Stimulated activated effector memory CD8-positive, alpha-beta T cell treated with anti-CD3 and anti-CD28 coated beads, Interleukin-12 subunit alpha, Interleukin-12 subunit beta, amount 100 ng/mL, for 72 hours (primary cell): ENCODE measurements around the gene RMI1.
"Not testable (repeated sequence)": the region's sequence is repeated elsewhere in the genome, so short reads cannot be mapped to it uniquely, and the experiment has no call there.

ENCODE experiments used
- ATAC-seq: fragments of 150-1000 bp; cut with Tn5 transposase; 2 replicates; pipeline ENCODE4 v1.10.0; 2021
- DNase-seq, 2 donors: peaks; one replicate each; pipeline ENCODE4 v3.0.0; 2021 to 2022; ENCODE audit warnings: low spot score in 2 of 2
- H3K27ac Mint-ChIP-seq: one replicate; pipeline ENCODE4 v1.8.0; 2022; ENCODE audit warnings: mild to moderate bottlenecking, mixed read lengths
- H3K36me3 Mint-ChIP-seq: one replicate; pipeline ENCODE4 v1.8.0; 2022; ENCODE audit warnings: mild to moderate bottlenecking, mixed read lengths
- H3K4me1 Mint-ChIP-seq: one replicate; pipeline ENCODE4 v1.8.0; 2022; ENCODE audit warnings: mixed read lengths
- H3K4me3 Mint-ChIP-seq: one replicate; pipeline ENCODE4 v1.8.0; 2022; ENCODE audit warnings: mild to moderate bottlenecking, mixed read lengths
- H3K9me3 Mint-ChIP-seq: one replicate; pipeline ENCODE4 v1.8.0; 2022; ENCODE audit warnings: mixed read lengths

The RMI1 gene

GRCh38 chr9:83980395-83981125 lies at the start of gene RMI1:
Gene RMI1 (plus strand): TSS chr9:83980805. CDS start chr9:84000987, 20,182 bp downstream.
- H3K36me3 Mint-ChIP-seq = peaks cover 62% of the 10 kb centered on the region
- H3K4me1 Mint-ChIP-seq = peaks cover 30% of the 10 kb centered on the region
- no peaks in the 10 kb centered on the region for H3K9me3 Mint-ChIP-seq
- DNase-seq (peak; percentile 94 to 98), ATAC-seq (peak; percentile 85)
- peak within 1 kb of the TSS; percentile 100 for H3K27ac Mint-ChIP-seq
- peak within 1 kb of the TSS; percentile 99 for H3K4me3 Mint-ChIP-seq

- Mint-ChIP-seq H3K4me3 (no peak overlapping the region), H3K4me1 (no peaks in the 10 kb centered on the region), H3K36me3 (no peaks in the 10 kb centered on the region), H3K9me3 (no peaks in the 10 kb centered on the region), H3K27ac (no peak overlapping the region)
- DNase-seq (no peak), ATAC-seq (no peak)
Measured at GRCh38 chr9:83930881-83931280, 49.7 kb upstream of the RMI1 start.

GRCh38 chr9:83932011-83932410 lies 48.6 kb upstream of the RMI1 start:
- no peak overlapping the region for H3K4me3 Mint-ChIP-seq
- H3K27ac Mint-ChIP-seq = peak overlapping the region; percentile 33
- no peaks in the 10 kb centered on the region for H3K36me3 Mint-ChIP-seq
- DNase-seq (no peak), ATAC-seq (no peak)
- no peaks in the 10 kb centered on the region for H3K4me1 Mint-ChIP-seq
- no peaks in the 10 kb centered on the region for H3K9me3 Mint-ChIP-seq

GRCh38 chr9:83932851-83933250 lies 47.8 kb upstream of the RMI1 start:
- H3K9me3 Mint-ChIP-seq = no peaks in the 10 kb centered on the region
- no peak overlapping the region for H3K27ac Mint-ChIP-seq
- ATAC-seq = no peak
- DNase-seq = no peak
- no peak overlapping the region for H3K4me3 Mint-ChIP-seq
- peaks cover 3% of the 10 kb centered on the region for H3K36me3 Mint-ChIP-seq
- no peaks in the 10 kb centered on the region for H3K4me1 Mint-ChIP-seq

GRCh38 chr9:83933790-83934189 lies 46.8 kb upstream of the RMI1 start:
- Mint-ChIP-seq H3K4me1 (no peaks in the 10 kb centered on the region), H3K36me3 (peaks cover 12% of the 10 kb centered on the region), H3K4me3 (no peak overlapping the region), H3K9me3 (no peaks in the 10 kb centered on the region), H3K27ac (no peak overlapping the region)
- DNase-seq (no peak), ATAC-seq (no peak)

GRCh38 chr9:83934569-83935275 lies 45.9 kb upstream of the RMI1 start:
- Mint-ChIP-seq H3K4me1 (no peaks in the 10 kb centered on the region), H3K36me3 (peaks cover 22% of the 10 kb centered on the region), H3K27ac (no peak overlapping the region), H3K4me3 (no peak overlapping the region), H3K9me3 (no peaks in the 10 kb centered on the region)
- ATAC-seq = no peak
- DNase-seq = no peak

GRCh38 chr9:83935276-83935935 lies 45.2 kb upstream of the RMI1 start:
- Mint-ChIP-seq H3K9me3 (no peaks in the 10 kb centered on the region), H3K4me1 (no peaks in the 10 kb centered on the region), H3K27ac (no peak overlapping the region), H3K36me3 (peaks cover 24% of the 10 kb centered on the region), H3K4me3 (no peak overlapping the region)
- ATAC-seq (no peak), DNase-seq (no peak)

- peaks cover 35% of the 10 kb centered on the region for H3K36me3 Mint-ChIP-seq
- no peaks in the 10 kb centered on the region for H3K9me3 Mint-ChIP-seq
- no peak overlapping the region for H3K4me3 Mint-ChIP-seq
- H3K4me1 Mint-ChIP-seq = no peaks in the 10 kb centered on the region
- DNase-seq (no peak), ATAC-seq (no peak)
- no peak overlapping the region for H3K27ac Mint-ChIP-seq
Measured at GRCh38 chr9:83936523-83936922, 44.1 kb upstream of the RMI1 start.

GRCh38 chr9:83937861-83938455 lies 42.6 kb upstream of the RMI1 start:
- peak; percentile 63 for ATAC-seq
- DNase-seq = peak; percentile 10 to 57
- Mint-ChIP-seq H3K4me3 (no peak overlapping the region), H3K9me3 (no peaks in the 10 kb centered on the region), H3K27ac (no peak overlapping the region), H3K4me1 (no peaks in the 10 kb centered on the region), H3K36me3 (peaks cover 46% of the 10 kb centered on the region)

GRCh38 chr9:83940590-83941303 lies 39.9 kb upstream of the RMI1 start:
- no peak for DNase-seq
- H3K4me1 Mint-ChIP-seq = no peaks in the 10 kb centered on the region
- no peak overlapping the region for H3K4me3 Mint-ChIP-seq
- no peaks in the 10 kb centered on the region for H3K9me3 Mint-ChIP-seq
- peak overlapping the region; percentile 64 for H3K27ac Mint-ChIP-seq
- peaks cover 66% of the 10 kb centered on the region for H3K36me3 Mint-ChIP-seq
- ATAC-seq = no peak

- H3K36me3 Mint-ChIP-seq = peaks cover 66% of the 10 kb centered on the region
- not testable (repeated sequence) for H3K9me3 Mint-ChIP-seq
Measured at GRCh38 chr9:83948096-83948495, 32.5 kb upstream of the RMI1 start.

GRCh38 chr9:83956086-83956435 lies 24.5 kb upstream of the RMI1 start:
- DNase-seq (no peak), ATAC-seq (peak; percentile 77)
- Mint-ChIP-seq H3K4me3 (peak overlapping the region; percentile 100), H3K36me3 (peaks cover 60% of the 10 kb centered on the region), H3K4me1 (peaks cover 17% of the 10 kb centered on the region), H3K27ac (peak overlapping the region; percentile 99), H3K9me3 (no peaks in the 10 kb centered on the region)

More at GRCh38 chr9:83948096-83948495, 32.5 kb upstream of the RMI1 start:
- DNase-seq, H3K4me1 Mint-ChIP-seq, H3K4me3 Mint-ChIP-seq, H3K27ac Mint-ChIP-seq, ATAC-seq: not testable (repeated sequence)

GRCh38 chr9:83956436-83957247 lies 24.0 kb upstream of the RMI1 start:
- ATAC-seq (peak; percentile 90), DNase-seq (peak; percentile 52 to 88)
- peak overlapping the region; percentile 99 for H3K27ac Mint-ChIP-seq
- H3K4me1 Mint-ChIP-seq = peaks cover 17% of the 10 kb centered on the region
- peak overlapping the region; percentile 100 for H3K4me3 Mint-ChIP-seq
- no peaks in the 10 kb centered on the region for H3K9me3 Mint-ChIP-seq
- peaks cover 54% of the 10 kb centered on the region for H3K36me3 Mint-ChIP-seq

- peak overlapping the region; percentile 100 for H3K4me3 Mint-ChIP-seq
- no peaks in the 10 kb centered on the region for H3K9me3 Mint-ChIP-seq
- H3K27ac Mint-ChIP-seq = peak overlapping the region; percentile 99
- peaks cover 49% of the 10 kb centered on the region for H3K36me3 Mint-ChIP-seq
- ATAC-seq (no peak), DNase-seq (no peak)
- peaks cover 17% of the 10 kb centered on the region for H3K4me1 Mint-ChIP-seq
Measured at GRCh38 chr9:83957248-83957513, 23.4 kb upstream of the RMI1 start.
